ENCODE results near the gene KLF1. TPM values are rescaled to one million over a fixed set of nuclear protein-coding genes. Genes with fewer than 3 reads are reported as not detected.

Gene KLF1
- total and polyA plus RNA-seq, 10 of the 15 experiments (the other 5 are each of a cell fraction or from before 2014, with no cell fraction given) = 0.04 to 0.38 (median 0.08) TPM; not detected in 3

GRCh38 chr19:12891553-12892021 is 4.6 kb upstream of the KLF1 start (continued):
- TF ChIP-seq, protein P1, sequence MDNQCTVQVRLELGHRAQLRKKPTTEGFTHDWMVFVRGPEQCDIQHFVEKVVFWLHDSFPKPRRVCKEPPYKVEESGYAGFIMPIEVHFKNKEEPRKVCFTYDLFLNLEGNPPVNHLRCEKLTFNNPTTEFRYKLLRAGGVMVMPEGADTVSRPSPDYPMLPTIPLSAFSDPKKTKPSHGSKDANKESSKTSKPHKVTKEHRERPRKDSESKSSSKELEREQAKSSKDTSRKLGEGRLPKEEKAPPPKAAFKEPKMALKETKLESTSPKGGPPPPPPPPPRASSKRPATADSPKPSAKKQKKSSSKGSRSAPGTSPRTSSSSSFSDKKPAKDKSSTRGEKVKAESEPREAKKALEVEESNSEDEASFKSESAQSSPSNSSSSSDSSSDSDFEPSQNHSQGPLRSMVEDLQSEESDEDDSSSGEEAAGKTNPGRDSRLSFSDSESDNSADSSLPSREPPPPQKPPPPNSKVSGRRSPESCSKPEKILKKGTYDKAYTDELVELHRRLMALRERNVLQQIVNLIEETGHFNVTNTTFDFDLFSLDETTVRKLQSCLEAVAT (IDR thresholded peaks at IDR 0.05) = no peak
- TF ChIP-seq RBBP5 (conservative IDR thresholded peaks at IDR 0.05) (no peak), BMI1 (IDR thresholded peaks at IDR 0.05; ENCODE audit: borderline replicate concordance) (no peak), MYC (IDR thresholded peaks at IDR 0.05; ENCODE audit: insufficient read depth, insufficient read length, insufficient replicate concordance, low read length, severe bottlenecking) (no peak), POLR2AphosphoS2 (IDR thresholded peaks at IDR 0.05; ENCODE audit: low read depth, low read length) (no peak), LARP7 (IDR thresholded peaks at IDR 0.05) (0 out of 2 replicates have a peak, but pooled peaks have one; percentile 3)

DNA sequence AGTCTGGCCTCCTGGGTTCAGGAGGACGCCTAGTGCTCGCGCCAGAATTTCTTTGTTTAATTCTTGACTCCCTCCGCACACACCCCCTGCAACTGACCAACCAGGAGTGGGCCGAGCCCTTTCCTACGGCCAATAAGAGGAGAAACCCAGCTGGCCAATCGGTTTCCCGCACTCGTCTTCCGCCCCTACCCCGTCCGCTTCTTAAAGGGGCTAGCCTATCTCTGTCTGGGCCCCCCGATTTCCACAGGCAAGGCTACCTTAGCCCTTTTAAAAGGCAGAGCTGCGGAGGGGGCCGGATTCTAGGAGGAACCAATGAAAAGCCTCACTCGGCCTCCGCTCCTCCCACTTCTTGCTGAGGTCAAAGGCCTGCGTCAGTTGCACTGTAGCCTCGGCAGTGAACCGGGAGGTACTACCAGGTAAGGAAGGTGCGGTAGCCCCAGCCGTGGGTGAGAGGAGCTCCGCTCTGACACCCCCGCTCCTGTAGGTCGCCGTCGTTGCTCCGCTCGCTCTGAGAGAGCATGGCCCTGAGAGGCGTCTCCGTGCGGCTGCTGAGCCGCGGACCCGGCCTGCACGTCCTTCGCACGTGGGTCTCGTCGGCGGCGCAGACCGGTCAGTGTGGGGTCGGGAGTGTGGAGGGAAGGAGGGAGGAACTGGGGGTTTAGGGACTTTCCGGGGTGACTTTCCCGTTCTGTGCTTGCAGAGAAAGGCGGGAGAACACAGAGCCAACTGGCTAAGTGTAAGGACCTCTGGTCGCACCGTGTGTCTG is 4.0 kb upstream of the KLF1 start, which contains the start of gene GCDH:
GCDH (plus strand) TSS at position 374 of the 766 bp plus-strand sequence; CDS start at position 519, 145 bp downstream.
- in situ Hi-C loops (cut with MboI) (no loop called here), intact Hi-C loops (cut with micrococcal nuclease; ENCODE audit: unreplicated experiment) (no loop called here)
- Histone ChIP-seq H3K4me2 (ENCODE audit: control insufficient read depth, insufficient read depth) (peak within 1 kb of the TSS; percentile 95), H4K20me1 (ENCODE audit: control insufficient read depth, insufficient read depth) (no peaks in the 10 kb centered on the region), H3K79me2 (ENCODE audit: control insufficient read depth, insufficient read depth, low read length) (peaks cover 10% of the 10 kb centered on the region), H3K9me3 (replicated peaks; ENCODE audit: control insufficient read depth, insufficient read depth, low read length) (no peaks in the 10 kb centered on the region), H3K27ac (ENCODE audit: control insufficient read depth, insufficient read depth) (peak within 1 kb of the TSS; percentile 52), H2AFZ (ENCODE audit: control insufficient read depth, low read depth, low read length) (peak within 1 kb of the TSS; percentile 81), H3K4me3 (peak within 1 kb of the TSS; percentile 89), H3K27me3 (replicated peaks in 1 of 2; ENCODE audit: control insufficient read depth in 2 of 2, insufficient read depth in 2 of 2, low read length in 1 of 2) (no peaks in the 10 kb centered on the region), H3K4me1 (ENCODE audit: control insufficient read depth, insufficient read depth, low read length) (peaks cover 7% of the 10 kb centered on the region), H3K9ac (ENCODE audit: control insufficient read depth, insufficient read depth, low read length) (peak within 1 kb of the TSS; percentile 57), H3K36me3 (ENCODE audit: control insufficient read depth in 2 of 2, insufficient read depth in 2 of 2, low read length in 1 of 2) (peaks cover 0 to 3% of the 10 kb centered on the region in 2 experiments; a peak in 3 of 4 replicates)
- 1% methylated on average over 49 of the region's 49 CpGs for WGBS (ENCODE audit: insufficient coverage, insufficient replicate concordance, low lambda C conversion rate, missing lambda C conversion rate)
- CTCF ChIA-PET = interaction anchor here (0.6 to 13.2 kb wide), 14 partner anchors 10 to 1450 kb away, joined by 3 to 182 read pairs (median 4); partner anchors contain the start of genes DNASE2 and FARSA
- FAIRE-seq (peak; percentile 100), ATAC-seq (peak; percentile 97), DNase-seq (ENCODE audit: low read depth, low spot score) (peak; percentile 95)
- POLR2A ChIA-PET = interaction anchor here (0.5 to 2.6 kb wide), 13 partner anchors 9 to 99 kb away, joined by 3 to 35 read pairs (median 4); partner anchors contain the start of genes DNASE2, FARSA and SYCE2
- RAD21 ChIA-PET (ENCODE audit: unreplicated experiment) = interaction anchor here (0.7 to 2.8 kb wide), 14 partner anchors 9 to 170 kb away, joined by 3 to 19 read pairs (median 4); partner anchors contain the start of genes CALR and DNASE2
- no TSS peak for BruUV-seq (replicated peaks)
- SMC1A ChIA-PET (ENCODE audit: uncharacterized antibody, unreplicated experiment) = interaction anchor here (0.8 to 1.7 kb wide), 12 partner anchors 9 to 75 kb away, joined by 3 to 19 read pairs (median 4); partner anchors contain the start of genes CALR, FARSA and GADD45GIP1
- TF ChIP-seq HDAC2 (IDR thresholded peaks at IDR 0.05) (no peak), YBX1 (IDR thresholded peaks at IDR 0.05) (no peak), SMARCA5 (IDR thresholded peaks at IDR 0.05) (no peak), ATF2 (IDR thresholded peaks at IDR 0.05; ENCODE audit: low read length) (no peak), MEF2A (IDR thresholded peaks at IDR 0.05; ENCODE audit: insufficient read depth, low read depth, low read length) (0 out of 2 replicates have a peak, but pooled peaks have one; percentile 9), PML (IDR thresholded peaks at IDR 0.05; ENCODE audit: low read length) (no peak), USF2 (IDR thresholded peaks at IDR 0.05; ENCODE audit: borderline replicate concordance, low read depth, low read length) (no peak), HDAC6 (IDR thresholded peaks at IDR 0.05; ENCODE audit: unreplicated experiment) (no peak), SPI1 (IDR thresholded peaks at IDR 0.05; ENCODE audit: borderline replicate concordance, insufficient read depth, low read depth, low read length) (no peak; the same call in 1 of the 2 replicates), GATAD2B (conservative IDR thresholded peaks at IDR 0.05; ENCODE audit: low read depth) (no peak; the same call in 1 of the 2 replicates)
- TF ChIP-seq, protein P2, sequence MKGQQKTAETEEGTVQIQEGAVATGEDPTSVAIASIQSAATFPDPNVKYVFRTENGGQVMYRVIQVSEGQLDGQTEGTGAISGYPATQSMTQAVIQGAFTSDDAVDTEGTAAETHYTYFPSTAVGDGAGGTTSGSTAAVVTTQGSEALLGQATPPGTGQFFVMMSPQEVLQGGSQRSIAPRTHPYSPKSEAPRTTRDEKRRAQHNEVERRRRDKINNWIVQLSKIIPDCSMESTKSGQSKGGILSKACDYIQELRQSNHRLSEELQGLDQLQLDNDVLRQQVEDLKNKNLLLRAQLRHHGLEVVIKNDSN (IDR thresholded peaks at IDR 0.05; ENCODE audit: borderline replicate concordance, extremely low read length, insufficient read depth, low read depth, low read length) = no peak
